Stimulated activated memory B cell treated with anti-CD40 and anti-IgM and Interleukin-4, amounts not matched to agents 10 μg/mL and 1 μg/mL and 100 μg/mL, for 72 hours (primary cell): ENCODE results near the gene FGF19.

Experiments used
- ATAC-seq: fragments of 150-1000 bp; cut with Tn5 transposase; 2 replicates; pipeline ENCODE4 v1.10.0; 2021
- H3K27ac Mint-ChIP-seq: one replicate; pipeline ENCODE4 v1.8.0; 2022; ENCODE audit warnings: mild to moderate bottlenecking, mixed read lengths
- H3K27me3 Mint-ChIP-seq: one replicate; pipeline ENCODE4 v1.8.0; 2022; ENCODE audit warnings: mixed read lengths
- H3K36me3 Mint-ChIP-seq: one replicate; pipeline ENCODE4 v1.8.0; 2022; ENCODE audit warnings: mixed read lengths
- H3K4me1 Mint-ChIP-seq: one replicate; pipeline ENCODE4 v1.8.0; 2022; ENCODE audit warnings: mixed read lengths
- H3K4me3 Mint-ChIP-seq: one replicate; pipeline ENCODE4 v1.8.0; 2022; ENCODE audit warnings: mild to moderate bottlenecking, moderate library complexity, mixed read lengths
- H3K9me3 Mint-ChIP-seq: one replicate; pipeline ENCODE4 v1.8.0; 2022; ENCODE audit warnings: mixed read lengths

FGF19 gene

GRCh38 chr11:69729252-69729651 is 25.4 kb upstream of the FGF19 start:
- Mint-ChIP-seq H3K27ac (no peak overlapping the region), H3K27me3 (peaks cover 90% of the 10 kb centered on the region), H3K4me3 (no peak overlapping the region), H3K36me3 (no peaks in the 10 kb centered on the region), H3K9me3 (peaks cover 7% of the 10 kb centered on the region), H3K4me1 (no peaks in the 10 kb centered on the region)
- ATAC-seq, result no peak

- no peaks in the 10 kb centered on the region for H3K36me3 Mint-ChIP-seq
- no peak for ATAC-seq
- no peaks in the 10 kb centered on the region for H3K9me3 Mint-ChIP-seq
- no peak overlapping the region for H3K27ac Mint-ChIP-seq
- no peak overlapping the region for H3K4me3 Mint-ChIP-seq
- no peaks in the 10 kb centered on the region for H3K4me1 Mint-ChIP-seq
- peaks cover 92% of the 10 kb centered on the region for H3K27me3 Mint-ChIP-seq
These were observed 23.4 kb upstream of the FGF19 start for GRCh38 chr11:69727266-69727665.

DNA sequence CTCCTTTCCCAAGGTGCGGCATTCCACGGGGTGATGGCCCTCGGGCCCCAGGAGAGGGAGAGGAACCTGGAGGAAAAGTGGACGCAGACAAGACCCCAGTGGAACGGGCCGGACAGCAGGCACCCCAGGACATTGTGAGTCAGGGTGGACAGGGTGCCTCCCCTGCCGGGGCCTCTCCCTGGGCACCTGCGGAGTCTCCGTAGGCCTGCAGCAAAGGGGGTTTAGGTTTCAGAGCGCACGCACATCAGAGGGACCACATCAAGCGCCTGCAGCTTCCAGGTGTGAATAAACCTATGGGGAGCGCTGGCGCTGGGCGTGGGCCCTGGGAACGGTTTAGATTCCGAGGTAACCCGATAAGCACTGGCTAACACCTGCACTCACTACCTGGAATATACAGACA is 22.7 kb upstream of the FGF19 start:
- H3K9me3 Mint-ChIP-seq, result no peaks in the 10 kb centered on the region
- no peaks in the 10 kb centered on the region for H3K36me3 Mint-ChIP-seq
- no peak overlapping the region for H3K27ac Mint-ChIP-seq
- ATAC-seq, result no peak
- peaks cover 92% of the 10 kb centered on the region for H3K27me3 Mint-ChIP-seq
- H3K4me1 Mint-ChIP-seq, result no peaks in the 10 kb centered on the region
- H3K4me3 Mint-ChIP-seq, result no peak overlapping the region

DNA sequence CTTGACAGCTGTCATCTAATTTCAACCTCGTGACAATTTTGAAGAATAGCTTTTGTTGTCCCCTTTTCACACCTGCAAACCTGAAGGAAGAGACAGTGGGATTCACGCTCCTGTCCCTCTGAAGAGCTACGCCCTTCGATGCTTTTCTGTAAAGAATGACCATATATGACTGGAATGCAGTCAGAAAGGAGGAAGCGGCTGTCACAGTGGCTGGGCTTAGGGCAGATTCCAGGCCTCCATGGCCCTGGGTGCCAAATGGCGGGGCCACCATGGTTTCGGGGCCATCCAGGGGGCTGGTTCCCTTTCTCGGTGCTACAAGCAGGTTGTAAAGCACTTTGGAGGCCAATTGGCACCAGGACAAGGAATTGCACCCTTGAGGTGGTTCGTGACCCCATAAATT is 22.2 kb upstream of the FGF19 start:
- Mint-ChIP-seq H3K27ac (no peak overlapping the region), H3K36me3 (no peaks in the 10 kb centered on the region), H3K27me3 (peaks cover 92% of the 10 kb centered on the region), H3K9me3 (no peaks in the 10 kb centered on the region), H3K4me3 (no peak overlapping the region), H3K4me1 (peaks cover 4% of the 10 kb centered on the region)
- no peak for ATAC-seq

- no peaks in the 10 kb centered on the region for H3K9me3 Mint-ChIP-seq
- peaks cover 88% of the 10 kb centered on the region for H3K27me3 Mint-ChIP-seq
- H3K4me1 Mint-ChIP-seq, result peaks cover 21% of the 10 kb centered on the region
- no peak for ATAC-seq
- no peaks in the 10 kb centered on the region for H3K36me3 Mint-ChIP-seq
- H3K4me3 Mint-ChIP-seq, result no peak overlapping the region
- H3K27ac Mint-ChIP-seq, result no peak overlapping the region
These were observed 17.9 kb upstream of the FGF19 start for GRCh38 chr11:69721745-69722144.

DNA sequence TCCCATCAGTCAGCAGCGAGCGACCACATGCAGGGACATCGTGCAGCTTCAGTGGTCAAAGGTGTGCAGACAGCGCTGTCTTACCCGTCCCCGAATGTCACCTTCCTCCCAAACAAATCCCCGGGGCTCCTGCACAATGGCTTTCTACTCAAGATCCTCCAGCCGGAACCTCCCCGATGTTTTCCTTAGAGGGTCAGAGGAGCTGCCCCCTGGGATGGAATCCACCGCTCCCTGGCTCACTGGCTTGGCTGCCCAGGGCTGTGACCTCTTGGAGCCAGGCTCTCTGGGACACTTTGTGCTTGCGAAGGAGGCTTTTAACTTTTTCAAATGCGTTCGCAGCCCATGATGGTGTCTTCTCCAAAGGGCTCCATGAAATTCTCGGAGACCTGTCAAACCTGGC is 17.3 kb upstream of the FGF19 start:
- Mint-ChIP-seq H3K27me3 (peaks cover 82% of the 10 kb centered on the region), H3K4me3 (no peak overlapping the region), H3K9me3 (no peaks in the 10 kb centered on the region), H3K36me3 (no peaks in the 10 kb centered on the region), H3K4me1 (peaks cover 21% of the 10 kb centered on the region), H3K27ac (no peak overlapping the region)
- no peak for ATAC-seq

GRCh38 chr11:69718912-69719311 is 15.1 kb upstream of the FGF19 start:
- no peak overlapping the region for H3K27ac Mint-ChIP-seq
- no peaks in the 10 kb centered on the region for H3K36me3 Mint-ChIP-seq
- peaks cover 74% of the 10 kb centered on the region for H3K27me3 Mint-ChIP-seq
- H3K4me1 Mint-ChIP-seq, result peaks cover 21% of the 10 kb centered on the region
- ATAC-seq, result no peak
- no peak overlapping the region for H3K4me3 Mint-ChIP-seq
- no peaks in the 10 kb centered on the region for H3K9me3 Mint-ChIP-seq

GRCh38 chr11:69718147-69718546 is 14.3 kb upstream of the FGF19 start:
- ATAC-seq, result peak; percentile 69
- Mint-ChIP-seq H3K27ac (no peak overlapping the region), H3K27me3 (peaks cover 74% of the 10 kb centered on the region), H3K4me1 (peaks cover 21% of the 10 kb centered on the region), H3K4me3 (no peak overlapping the region), H3K36me3 (no peaks in the 10 kb centered on the region), H3K9me3 (no peaks in the 10 kb centered on the region)

DNA sequence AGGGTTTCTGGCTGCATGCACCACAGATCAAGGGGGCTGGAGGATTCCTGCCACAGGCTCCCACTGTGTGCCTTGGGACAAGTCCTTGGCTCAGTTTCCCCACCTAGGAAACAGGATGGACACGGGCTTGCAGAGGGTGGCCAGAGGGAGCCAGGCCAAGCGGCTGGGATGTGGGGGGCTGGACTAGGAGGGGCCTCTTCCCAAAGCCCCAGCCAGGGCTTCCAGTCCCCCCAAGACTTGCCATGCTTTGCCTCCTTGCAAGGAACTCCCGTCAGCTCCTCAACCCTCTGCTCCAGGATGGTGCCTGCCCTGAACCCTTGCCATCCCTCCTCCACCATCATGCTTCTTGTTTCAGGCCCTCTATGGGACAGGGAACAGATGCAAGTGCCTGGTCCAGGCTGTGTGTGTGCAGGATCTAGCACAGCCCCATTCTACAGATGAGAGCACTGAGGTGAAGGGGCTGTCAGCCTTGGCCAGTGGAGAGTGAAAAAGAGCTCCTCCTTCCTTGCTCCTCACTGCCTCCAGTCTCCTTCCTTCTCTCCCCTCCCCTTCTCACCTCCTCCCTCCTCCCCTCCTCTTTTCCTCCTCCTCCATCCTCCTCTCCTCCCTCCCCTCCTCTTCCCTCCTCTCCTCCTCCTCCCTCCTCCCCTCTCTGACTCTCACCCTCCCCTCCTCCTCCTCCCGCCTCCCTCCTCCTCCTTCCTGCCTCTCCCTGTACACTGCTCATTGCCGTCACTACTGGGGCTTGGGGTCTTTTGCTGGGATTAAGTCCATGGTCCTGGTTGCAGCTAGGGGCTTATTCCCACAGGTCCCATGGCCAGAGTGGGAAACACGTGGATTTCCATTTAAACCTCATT is 13.3 kb upstream of the FGF19 start:
- no peak for ATAC-seq
- Mint-ChIP-seq H3K4me3 (no peak overlapping the region), H3K9me3 (peaks cover 2% of the 10 kb centered on the region), H3K27ac (no peak overlapping the region), H3K4me1 (peaks cover 24% of the 10 kb centered on the region), H3K36me3 (no peaks in the 10 kb centered on the region), H3K27me3 (peaks cover 74% of the 10 kb centered on the region)

- H3K27ac Mint-ChIP-seq, result no peak overlapping the region
- no peaks in the 10 kb centered on the region for H3K36me3 Mint-ChIP-seq
- no peak overlapping the region for H3K4me3 Mint-ChIP-seq
- peaks cover 74% of the 10 kb centered on the region for H3K27me3 Mint-ChIP-seq
- ATAC-seq, result no peak
- peaks cover 3% of the 10 kb centered on the region for H3K9me3 Mint-ChIP-seq
- peaks cover 29% of the 10 kb centered on the region for H3K4me1 Mint-ChIP-seq
These were observed 12.3 kb upstream of the FGF19 start for GRCh38 chr11:69716099-69716498.

- peaks cover 3% of the 10 kb centered on the region for H3K9me3 Mint-ChIP-seq
- peaks cover 27% of the 10 kb centered on the region for H3K4me1 Mint-ChIP-seq
- H3K27me3 Mint-ChIP-seq, result peaks cover 77% of the 10 kb centered on the region
- H3K36me3 Mint-ChIP-seq, result no peaks in the 10 kb centered on the region
- H3K4me3 Mint-ChIP-seq, result no peak overlapping the region
- no peak overlapping the region for H3K27ac Mint-ChIP-seq
- no peak for ATAC-seq
These were observed 11.6 kb upstream of the FGF19 start for GRCh38 chr11:69715446-69715845.

DNA sequence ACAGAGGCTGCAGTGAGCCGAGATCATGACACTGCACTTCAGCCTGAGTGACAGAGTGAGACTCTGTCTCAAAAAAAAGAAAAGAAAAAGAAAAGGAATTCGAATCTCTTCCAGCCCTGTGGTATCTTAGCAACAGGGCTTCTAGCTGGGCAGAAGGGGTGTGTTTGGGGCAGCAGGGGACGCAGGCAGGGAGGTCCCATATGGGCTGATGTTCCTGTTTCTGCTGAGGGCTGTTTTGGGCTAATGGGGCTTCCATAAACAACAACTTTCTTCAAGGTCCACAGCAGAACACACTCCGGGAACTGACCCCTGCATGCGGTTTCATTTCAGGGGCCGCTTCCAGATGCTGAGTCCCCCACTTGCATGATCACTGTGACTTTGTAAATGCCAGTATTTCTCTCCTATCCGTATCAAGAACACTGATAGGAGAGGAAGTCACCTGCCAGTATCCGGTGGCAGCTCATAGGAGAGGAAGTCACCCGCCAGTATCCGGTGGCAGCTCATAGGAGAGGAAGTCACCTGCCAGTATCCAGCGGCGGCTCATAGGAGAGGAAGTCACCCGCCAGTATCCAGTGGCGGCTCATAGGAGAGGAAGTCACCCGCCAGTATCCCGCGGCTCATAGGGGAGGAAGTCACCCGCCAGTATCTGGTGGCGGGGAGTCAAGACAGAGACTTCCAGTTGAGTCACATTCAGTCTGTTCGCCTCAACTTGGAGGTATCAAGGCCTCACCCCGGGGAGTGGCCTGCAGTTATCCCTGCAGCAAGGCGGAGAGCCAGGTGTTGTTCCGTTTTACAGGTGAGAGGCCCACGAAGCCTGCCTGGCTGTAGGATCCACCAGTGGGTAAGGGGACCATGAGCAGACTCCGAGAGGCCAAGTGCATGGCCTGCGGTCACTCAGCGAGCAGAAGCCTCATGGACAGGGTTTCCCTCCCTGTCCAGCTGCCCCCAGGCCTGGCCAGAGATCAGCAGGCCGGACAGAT is 8.3 kb upstream of the FGF19 start:
- Mint-ChIP-seq H3K4me1 (peaks cover 12% of the 10 kb centered on the region), H3K36me3 (no peaks in the 10 kb centered on the region), H3K27me3 (peaks cover 67% of the 10 kb centered on the region), H3K4me3 (peak overlapping the region; percentile 30), H3K27ac (no peak overlapping the region), H3K9me3 (peaks cover 3% of the 10 kb centered on the region)
- ATAC-seq, result no peak

- ATAC-seq, result no peak
- H3K27me3 Mint-ChIP-seq, result peaks cover 81% of the 10 kb centered on the region
- peaks cover 28% of the 10 kb centered on the region for H3K4me1 Mint-ChIP-seq
- peaks cover 3% of the 10 kb centered on the region for H3K9me3 Mint-ChIP-seq
- no peaks in the 10 kb centered on the region for H3K36me3 Mint-ChIP-seq
- no peak overlapping the region for H3K4me3 Mint-ChIP-seq
- no peak overlapping the region for H3K27ac Mint-ChIP-seq
These were observed 5.0 kb upstream of the FGF19 start for GRCh38 chr11:69708736-69709401.

DNA sequence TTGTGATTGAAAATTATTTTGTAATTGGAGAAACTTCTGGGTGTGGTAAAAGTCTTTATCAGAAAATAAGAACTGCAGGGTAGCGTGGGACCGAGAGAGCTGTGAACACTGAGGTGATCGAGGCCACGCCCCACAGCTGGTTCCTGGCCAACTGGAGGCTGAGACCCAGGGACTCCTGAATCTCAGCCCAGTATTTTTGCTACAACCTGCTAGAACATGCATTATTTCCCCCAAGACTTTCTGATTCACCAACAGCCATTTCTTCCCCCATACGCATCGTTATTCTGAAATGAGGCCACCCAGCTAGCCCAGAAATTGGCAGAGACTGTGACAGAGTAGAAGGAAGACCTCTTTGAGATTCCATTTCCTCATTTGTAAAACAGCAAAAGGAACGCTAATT is 3.4 kb upstream of the FGF19 start:
- no peak for ATAC-seq
- Mint-ChIP-seq H3K4me3 (no peak overlapping the region), H3K27ac (no peak overlapping the region), H3K27me3 (peaks cover 74% of the 10 kb centered on the region), H3K9me3 (peaks cover 2% of the 10 kb centered on the region), H3K36me3 (no peaks in the 10 kb centered on the region), H3K4me1 (peaks cover 33% of the 10 kb centered on the region)
